Measurements from ENCODE around the gene MSRB3.

The MSRB3 gene

DNA sequence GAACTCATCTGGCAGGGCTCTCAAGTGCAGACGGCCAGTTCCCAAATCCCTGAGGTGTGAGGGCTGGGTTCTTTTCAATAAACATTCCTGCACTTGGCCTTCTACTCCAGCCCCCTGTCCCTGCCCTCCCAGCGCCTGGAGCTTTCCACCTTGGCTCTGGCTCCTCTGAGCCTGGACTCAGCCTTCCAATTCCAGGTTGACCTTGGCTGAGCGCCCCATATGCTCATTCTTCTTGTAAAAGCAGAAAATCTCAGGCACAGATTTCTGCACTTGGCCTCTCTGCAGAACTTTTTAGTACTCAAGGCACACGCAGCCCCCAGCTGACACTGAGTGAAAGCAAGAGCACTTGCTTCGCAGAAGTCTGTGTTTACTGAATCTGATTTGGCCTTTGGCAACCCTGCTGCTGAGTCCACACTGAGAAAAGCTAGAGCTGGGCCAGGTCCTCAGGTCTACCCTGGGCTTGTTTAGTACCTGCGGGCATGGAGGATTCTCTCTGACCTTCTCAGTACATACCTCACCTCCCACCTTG is 222.7 kb downstream of the MSRB3 start:
- no peak for DNase-seq

GRCh38 chr12:65501935-65502334 is 223.5 kb downstream of the MSRB3 start:
- no peak for DNase-seq

GRCh38 chr12:65504417-65504816 is 225.9 kb downstream of the MSRB3 start:
- no peak for DNase-seq

- no peak for DNase-seq
These were observed 227.1 kb downstream of the MSRB3 start for GRCh38 chr12:65505386-65506121.

DNA sequence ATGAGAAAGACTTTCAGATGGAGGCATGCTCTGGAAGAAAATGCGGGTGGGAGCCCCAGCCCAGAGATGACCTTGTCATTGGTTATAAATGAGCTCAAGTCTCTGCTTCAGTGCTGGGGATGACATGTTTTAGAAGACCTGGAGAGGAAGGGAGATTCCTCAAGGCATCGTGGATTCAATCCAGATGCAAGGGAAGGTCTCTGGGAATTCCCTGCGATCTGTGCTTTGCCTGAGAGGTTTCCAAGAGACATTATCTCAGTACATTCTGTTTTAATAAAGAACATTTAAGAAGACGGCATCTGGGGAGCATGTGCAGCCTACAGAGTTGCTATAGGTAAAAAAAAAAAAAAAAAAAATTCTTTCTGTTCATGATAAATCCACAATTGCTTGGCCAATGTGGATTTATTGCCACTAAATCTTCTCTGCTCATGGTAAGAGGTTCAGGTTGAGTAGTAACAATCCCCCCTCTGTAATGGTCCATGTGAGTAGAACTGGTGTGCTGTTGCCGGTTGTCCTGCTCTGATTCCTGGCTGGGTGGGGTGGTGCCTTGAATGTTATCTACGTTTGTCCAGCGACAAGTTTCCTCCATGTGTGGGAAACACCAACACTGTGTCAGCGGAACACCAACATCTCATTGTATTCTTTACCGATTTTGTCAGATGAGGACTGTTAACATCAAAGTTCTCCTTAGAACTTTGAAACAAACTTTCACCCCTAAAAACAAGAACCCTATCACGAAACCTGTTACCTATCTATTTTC is 230.0 kb downstream of the MSRB3 start:
- no peak for DNase-seq

DNA sequence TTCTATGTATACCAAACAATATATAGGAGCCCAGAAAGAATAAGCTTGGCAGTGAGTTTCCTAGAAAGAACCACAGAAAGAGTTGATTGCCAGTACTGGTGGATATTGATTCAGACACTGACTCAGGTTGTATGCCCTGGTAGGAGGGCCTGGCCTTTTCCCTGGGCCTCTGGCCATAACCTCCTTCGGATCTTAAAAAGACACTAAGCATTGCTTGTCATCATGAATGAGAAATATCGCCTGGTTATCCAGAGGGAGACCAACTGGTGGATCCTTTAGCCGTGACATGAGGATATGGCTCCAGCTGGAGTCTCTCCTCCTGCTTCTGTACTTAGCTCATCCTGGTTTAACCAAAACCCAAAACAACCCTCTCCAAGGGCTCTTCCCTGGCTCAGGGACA is 231.5 kb downstream of the MSRB3 start:
- no peak for DNase-seq

DNA sequence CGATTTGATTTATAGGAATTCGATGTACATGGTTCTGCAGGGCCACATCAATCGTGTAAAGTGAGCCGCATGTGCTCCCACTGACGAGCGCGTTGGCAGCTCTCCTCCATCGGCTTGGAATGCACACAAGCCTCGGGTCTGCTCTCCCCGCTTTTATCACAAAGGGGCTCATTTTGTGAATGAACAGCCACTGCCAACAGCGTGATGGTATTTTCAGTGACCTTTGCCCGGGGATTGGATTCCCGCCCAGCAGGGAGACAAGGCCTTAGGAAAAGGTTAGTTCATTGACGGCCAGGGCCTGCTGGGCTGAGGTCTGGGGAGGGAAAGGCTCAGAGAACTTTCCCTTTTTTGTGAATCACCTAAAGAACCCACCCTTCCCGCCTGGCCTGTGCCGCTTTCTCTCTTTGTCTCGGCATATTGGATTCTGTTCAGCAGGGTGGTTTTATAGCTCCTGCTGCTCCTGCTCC is 232.1 kb downstream of the MSRB3 start:
- no peak for DNase-seq

DNA sequence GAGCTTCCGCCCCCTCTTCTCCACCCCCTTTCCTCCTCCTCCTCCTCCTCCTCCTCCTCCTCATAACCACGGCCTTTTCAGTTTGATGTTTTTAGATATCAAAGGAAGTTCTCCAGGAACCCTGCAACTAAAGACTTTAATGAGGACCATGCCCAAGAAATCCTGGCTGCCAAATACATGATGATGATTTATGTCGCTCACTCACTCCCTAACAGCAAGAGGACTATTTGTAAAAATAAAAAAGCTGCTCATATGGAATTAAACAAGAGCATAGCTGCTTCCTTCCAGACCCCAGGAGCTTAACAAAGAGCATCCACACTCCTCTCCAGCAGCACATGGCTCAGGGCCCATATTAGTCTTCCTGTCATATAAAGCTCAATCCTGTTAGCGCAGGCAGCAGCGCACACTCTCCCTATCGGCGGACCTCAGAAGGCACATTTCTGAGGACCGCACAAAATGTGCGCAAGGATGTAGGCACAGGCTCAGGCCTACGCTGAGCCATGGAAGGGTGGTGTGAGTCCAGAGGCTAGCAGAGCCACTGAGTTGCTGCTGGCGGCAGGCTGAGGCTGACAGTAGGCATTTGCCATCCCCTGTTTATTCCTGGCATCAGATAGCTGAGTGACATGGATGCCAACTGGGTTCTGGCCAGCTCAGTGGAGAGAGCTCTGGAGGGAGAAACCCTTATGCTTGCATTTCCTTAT is 232.8 kb downstream of the MSRB3 start:
- DNase-seq: no peak

- no peak for DNase-seq
These were observed 233.4 kb downstream of the MSRB3 start for GRCh38 chr12:65511912-65512311.
